GF-D8 (cell line): Measurements from ENCODE around the gene SEC24B.
A peak's percentile ranks its signal among the peaks of the same experiment; 100 is the strongest.
"Not testable (repeated sequence)": the region's sequence is repeated elsewhere in the genome, so short reads cannot be mapped to it uniquely, and the experiment has no call there.

Experiments used
- DNase-seq: peaks from one replicate; lab custom pipeline; 2025; lab: John Stamatoyannopoulos, UW

Gene SEC24B

DNA sequence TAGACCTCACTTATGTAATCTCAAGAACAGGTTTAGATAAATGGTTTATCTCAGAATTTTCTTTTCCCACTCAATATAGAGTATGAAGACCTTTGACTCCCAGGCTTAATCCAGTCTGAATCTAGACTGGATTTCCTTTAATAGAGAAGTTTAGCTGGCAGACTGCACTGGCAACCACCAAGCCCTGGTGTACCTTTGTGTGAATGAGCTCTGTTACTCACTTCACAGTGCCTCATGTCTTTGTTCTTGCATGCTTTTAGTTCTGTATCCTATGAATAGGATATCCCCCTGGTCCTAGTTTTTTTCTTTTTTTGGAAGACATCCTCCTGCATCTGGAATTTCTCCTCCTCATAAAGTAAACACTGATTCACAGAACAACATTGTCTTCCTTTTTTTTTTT, 73.3 kb downstream of the SEC24B start:
- no peak for DNase-seq

DNA sequence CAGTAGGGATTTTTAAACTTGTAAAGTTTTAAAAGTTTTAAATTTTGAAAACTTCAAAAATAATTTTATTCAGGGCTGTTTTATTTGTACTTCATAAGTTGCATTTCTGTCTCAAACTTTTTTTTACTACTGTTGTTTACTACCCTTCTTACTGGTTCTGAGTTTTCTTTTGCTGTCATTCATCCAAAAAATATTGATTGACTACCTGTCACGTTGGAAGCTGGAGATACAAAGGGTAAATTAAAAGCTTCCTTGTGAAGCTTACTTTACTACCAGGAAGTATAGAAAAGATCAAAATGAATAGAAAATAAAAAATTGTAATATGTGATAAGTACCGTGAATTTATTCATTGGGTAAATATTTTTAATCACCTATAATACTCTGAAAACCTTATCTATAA, 77.1 kb downstream of the SEC24B start:
- DNase-seq = no peak

DNA sequence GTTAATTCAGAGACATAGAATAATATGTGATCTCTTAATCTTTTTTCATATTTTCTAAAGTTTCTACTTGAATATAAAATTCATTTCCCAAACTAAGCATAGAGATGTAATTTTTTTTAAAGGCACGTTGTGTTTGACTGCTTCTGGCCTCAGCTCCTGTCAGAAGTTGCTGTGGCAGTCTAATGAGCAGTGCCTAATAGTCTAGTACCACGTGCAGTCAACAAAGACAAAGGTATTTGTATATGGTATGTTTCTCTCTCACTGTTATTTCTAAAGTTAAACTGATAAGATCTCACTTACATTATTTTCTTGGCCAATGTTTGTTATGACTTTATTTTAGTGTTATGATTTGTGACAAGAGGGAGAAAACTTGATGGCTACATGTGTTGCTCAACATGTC, 77.8 kb downstream of the SEC24B start:
- no peak for DNase-seq

DNA sequence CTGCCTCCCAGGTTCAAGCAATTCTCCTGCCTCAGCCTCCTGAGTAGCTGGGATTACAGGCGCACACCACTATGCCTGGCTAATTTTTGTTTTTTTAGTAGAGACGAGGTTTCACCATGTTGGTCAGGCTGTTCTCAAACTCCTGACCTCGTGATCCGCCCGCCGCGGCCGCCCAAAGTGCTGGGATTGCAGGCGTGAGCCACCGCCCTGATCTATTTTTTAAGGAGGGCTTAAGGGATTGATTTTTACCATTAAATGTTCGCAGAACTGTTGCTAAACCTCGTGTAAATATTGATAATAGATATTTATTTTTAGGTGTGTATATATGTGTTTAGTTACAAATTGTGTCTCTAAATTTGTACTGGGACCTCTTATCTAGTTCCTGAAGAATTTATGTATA, 79.8 kb downstream of the SEC24B start:
- not testable (repeated sequence) for DNase-seq

DNA sequence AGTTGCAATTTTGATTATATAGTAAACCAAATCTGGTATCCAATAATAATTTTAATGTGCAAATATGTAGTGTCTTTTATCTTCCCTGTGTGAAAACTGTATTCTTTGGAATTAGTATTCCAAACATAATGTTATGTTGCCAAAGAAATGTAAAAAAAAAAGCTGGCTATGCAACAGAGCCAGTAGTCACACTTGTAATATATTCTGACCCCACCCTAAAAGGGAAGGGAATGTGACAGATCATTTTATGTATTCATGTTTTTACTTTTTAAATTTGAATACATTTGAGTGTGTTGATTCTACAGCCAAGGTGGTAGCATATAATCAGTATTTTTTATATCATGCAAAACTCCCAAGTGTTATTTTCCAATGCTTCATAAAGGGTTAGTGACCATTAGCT, 98.6 kb downstream of the SEC24B start:
- no peak for DNase-seq

DNA sequence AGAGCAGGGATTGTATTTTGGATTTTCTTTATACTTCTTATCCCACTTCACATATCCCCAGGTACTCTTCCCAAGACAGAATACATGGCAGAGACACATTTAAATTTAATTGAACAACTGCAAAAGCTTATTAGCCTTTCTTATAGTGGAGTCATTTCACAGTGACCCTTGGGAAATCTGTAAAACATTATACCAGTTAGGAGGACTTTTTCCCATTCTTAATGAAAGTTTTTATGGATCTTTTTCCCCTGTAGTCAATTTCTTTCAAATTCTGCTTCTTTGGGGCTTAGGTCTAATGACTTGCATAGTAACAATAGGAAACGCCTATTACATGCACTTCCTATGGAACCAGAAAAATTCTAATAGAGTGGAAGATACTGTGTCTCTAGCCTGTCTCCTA, 111.8 kb downstream of the SEC24B start:
- DNase-seq = no peak

DNA sequence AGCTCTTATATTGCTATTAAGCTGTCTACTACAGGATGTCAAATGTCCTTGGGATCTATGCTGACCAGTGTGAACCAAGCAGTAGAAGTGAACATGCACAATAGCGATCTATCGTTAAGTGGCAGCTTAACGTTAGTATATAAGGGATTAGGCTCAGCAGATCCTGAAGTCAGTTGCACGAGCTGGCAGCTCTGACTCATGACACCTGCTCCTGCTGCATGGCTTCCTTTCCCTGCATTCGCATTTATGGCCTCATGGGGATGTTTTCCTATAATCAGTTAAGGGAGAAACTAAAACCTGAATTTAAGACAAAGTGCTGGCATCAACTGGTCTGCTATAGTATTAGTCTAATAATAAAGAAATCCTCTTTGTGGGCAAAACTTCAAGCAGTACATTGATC, 113.8 kb downstream of the SEC24B start:
- DNase-seq = no peak

DNA sequence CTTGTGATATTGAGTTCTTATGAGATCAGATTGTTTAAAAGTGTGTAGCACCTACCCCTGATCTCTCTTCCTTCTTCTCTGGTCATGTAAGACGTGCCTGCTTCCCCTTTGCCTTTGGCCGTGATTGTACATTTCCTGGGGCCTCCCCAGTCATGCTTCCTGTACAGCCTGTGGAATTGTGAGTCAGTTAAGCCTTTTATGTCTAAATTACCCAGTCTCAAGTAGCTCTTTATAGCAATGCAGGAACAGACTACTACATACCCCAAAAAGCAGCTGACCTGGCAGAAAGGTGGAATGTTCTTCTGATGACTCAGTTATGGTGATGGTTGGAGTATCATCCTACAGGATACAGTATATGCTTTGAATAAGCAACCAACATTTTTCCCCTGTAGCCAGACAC, 115.0 kb downstream of the SEC24B start:
- DNase-seq = peak; percentile 47

DNA sequence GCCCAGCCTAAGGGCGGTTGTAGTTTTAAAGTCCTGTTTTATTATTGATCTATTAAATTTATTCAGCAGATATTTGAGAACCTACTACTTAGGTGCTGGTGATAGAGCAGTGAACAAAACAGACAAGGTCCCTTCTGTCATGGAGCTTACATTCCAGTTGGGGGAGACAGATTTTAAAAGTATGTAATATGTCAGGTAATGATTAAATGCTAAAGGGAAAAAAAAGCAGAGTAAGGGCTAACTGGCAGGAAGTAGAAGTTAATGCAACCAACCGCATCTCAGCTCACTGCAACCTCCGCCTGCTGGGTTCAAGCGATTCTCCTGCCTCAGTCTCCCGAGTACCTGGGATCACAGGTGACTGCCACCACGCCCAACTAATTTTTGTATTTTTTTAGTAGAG, 118.6 kb downstream of the SEC24B start:
- no peak for DNase-seq

DNA sequence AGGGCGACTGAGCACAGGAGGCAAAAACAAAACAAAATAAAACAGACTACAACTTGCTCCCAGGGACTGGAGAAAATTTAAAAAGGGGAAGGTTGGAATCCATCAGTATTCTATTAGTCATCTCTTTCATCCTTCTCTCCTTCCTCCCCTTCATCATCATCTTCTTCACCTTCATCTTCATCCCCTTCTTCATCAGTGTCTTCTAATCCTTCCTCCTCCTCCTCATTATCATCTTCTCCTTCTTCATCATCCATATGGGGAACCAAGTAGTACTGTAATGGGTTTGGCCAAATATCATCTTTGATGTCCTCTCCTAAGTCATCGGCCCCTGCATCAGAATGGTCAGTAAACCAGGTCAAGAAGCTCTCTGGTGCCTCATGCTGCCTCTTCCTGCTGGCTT, 119.5 kb downstream of the SEC24B start:
- no peak for DNase-seq

DNA sequence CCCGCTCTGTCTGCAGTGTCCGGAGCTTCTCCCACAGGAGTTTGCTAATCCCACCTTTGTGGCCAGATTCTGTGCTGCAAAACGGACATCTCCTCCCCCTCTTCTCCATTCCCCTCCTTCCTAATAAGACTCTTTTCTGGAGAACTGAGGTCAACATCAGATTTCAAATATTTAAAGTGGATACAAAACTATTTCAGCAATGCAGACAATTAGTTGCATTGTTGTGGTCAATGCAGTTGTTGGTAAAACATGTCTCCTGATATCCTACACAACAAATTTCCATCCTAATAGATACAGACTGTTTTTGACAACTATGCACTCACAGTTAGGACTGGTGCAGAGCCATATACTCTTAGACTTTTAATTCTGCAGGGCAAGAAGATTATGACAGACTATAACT, 121.4 kb downstream of the SEC24B start:
- no peak for DNase-seq

DNA sequence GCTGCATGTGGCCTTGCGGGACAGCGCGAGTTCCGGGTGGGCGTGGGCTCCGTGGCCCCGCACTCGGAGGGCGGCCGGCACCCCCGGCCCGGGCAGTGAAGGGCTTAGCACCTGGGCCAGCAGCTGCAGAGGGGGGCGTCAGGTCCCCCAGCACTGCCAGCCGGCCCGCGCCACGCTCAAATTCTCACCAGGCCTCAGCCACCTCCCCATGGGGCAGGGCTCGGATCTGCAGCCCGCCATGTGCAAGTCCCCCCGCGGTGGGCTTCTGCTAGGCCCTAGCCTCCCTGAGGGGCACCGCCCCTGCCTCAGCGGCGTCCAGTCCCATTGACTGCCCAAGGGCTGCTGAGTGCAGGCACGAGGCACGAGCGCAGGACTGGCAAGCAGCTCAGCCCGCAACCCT, 123.8 kb downstream of the SEC24B start:
- DNase-seq = no peak

DNA sequence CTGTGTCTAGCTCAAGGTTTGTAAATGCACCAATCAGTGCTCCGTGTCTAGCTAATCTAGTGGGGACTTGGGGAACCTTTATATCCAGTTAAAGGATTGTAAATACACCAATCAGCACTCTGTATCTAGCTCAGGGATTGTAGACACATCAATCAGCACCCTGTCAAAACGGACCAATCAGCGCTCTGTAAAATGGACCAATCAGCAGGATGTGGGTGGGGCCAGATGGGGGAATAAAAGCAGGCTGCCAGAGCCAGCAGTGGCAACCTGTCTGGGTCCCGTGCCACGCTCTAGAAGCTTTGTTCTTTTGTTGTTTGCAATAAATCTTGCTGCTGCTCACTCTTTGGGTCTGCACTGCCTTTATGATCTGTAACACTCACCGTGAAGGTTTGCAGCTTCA, 124.5 kb downstream of the SEC24B start:
- not testable (repeated sequence) for DNase-seq

DNA sequence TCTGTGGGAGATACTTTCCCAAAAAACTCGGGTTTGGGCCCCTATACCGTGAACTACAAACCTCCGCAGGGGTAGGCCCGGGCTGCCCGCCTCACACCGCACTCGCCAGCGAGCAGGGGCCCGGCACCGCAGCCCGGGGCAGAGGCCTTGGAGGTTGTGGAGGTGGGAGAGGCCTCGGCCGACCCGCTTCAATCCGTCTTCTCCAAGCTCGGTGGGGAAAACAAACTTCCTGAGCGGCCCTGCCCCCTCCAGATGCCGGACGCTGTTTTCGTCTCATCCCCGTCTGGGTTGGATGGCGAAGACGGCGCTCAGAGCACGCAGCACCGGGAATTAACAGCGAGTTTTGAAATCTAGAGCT, 126.0 kb downstream of the SEC24B start:
- DNase-seq = no peak

DNA sequence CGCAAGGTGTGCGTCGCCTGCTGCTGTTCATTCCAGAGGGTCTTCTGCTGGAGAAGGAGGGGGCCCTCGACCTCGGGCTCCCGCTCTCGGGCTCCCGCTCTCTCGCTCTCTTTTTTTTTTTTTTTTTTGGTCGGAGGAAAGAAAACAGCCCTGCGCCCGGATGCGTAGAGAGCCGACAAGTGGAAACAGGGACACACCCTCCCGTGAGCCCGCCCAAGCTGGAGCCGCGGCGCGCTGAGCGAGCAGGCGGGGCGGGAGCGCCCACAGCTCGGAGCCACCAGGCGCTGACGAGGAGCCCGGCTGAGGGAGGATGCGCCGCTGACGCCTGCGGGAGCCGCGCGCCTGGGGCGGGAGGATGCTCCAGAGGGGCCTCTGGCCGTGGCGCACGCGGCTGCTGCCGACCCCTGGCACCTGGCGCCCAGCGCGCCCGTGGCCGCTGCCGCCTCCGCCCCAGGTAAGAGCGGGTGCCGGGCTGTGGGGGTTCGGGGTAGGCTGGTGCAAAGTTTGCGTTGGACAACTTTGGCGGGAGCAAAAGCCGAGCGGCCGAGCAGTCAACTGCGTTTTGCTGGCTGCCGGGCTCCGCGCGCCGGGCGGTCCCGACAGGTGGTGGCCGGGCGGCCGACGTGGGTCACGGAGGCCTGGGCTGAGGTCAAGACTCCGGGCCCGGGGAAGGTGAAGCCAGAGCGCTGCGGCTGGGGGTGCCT, 126.5 kb downstream of the SEC24B start, which contains the start of gene MCUB:
Gene MCUB, plus strand, starts transcription at position 264 of the 704 bp plus-strand sequence. Its CDS starts 92 bp downstream, at position 356.
- DNase-seq = no peak

DNA sequence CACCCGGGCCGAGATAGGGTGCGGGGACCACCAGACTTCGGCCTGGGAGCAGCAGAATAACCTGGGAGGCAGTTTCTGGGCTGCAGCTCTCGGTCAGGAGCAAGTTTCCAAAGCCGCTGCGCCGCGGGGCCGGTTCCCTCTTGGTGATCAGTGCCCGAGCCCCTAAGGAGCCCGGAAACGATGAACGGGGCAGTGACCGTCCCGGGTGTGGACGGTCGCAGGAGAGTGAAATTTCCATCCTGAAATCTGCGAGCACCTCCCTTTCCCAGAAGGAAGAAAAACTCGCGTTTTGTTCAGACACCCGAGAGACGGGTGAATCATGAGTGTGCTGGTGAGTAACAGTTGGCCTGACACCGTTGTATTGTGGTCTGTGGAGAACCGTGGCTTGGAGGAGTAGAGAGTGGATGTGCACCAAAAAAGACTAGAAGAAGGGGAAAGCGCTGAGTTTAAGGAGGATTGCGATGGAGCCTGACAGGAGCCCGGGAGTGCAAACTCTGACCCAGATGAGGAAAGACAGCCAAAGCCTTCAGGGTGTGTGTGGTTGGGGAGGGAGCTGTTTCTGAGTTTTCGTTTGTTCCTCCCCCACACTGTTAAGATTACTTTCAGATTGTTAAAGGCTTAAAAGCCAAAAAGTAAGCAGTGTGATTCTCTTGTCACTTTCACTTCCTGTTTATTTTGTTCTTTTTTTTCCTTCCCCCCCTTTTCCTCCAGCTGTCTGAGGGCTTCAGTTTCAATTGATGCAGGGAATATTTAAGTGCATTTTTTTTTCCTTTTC, 127.3 kb downstream of the SEC24B start:
- DNase-seq = no peak

DNA sequence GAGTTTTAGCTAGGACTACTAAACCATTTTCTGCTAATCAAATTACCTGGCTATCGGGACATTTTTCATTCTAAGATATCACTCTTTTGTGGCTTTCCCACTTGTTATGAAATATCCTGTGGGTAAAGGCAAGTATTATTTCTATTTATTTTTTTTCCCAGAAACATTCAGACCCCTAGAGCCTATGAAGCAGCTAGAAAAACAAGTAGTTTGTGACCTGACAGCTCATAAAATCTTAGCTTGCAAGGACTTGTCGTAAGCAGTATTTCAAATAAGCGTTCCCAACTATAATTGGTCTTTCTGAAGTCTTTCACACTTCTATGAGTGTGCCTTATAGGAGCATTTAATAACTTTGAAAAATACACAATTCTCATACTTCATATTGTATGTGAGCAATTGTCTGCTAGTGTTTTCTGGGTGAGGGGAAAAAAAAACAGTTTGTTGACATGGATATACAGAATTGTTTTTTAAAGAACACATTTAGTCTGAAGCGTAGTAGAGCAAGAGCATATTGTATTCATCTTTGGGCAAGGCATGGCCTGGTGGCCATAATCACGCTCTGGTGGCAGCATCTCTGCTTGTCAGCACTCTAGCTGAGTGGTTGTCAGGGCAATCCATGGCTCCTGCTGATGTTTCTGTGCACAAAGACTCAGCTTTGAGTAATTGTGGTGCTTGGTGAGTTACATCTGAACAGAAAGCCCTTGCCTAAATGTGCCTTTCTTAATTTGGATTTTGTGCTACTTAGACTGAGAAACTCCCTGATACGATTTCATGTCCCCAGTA, 129.0 kb downstream of the SEC24B start:
- no peak for DNase-seq

DNA sequence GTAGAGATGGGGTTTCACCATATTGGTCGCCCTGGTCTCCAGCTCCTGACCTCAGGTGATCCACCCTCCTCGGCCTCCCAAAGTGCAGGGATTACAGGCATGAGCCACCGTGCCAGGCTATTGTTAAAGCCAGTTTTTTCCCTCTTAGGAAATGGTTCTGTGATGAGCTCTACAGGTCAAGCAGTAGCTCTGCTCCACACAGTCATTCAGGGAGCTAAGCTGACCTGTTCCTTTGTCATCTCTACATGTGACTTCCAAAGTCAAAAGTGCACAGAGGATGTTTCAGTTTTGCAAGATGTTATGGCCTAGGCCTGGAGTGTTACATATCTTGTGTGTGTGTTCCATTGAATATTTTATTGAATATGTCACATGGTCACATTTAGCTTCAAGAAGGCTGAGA, 137.9 kb downstream of the SEC24B start:
- no peak for DNase-seq

DNA sequence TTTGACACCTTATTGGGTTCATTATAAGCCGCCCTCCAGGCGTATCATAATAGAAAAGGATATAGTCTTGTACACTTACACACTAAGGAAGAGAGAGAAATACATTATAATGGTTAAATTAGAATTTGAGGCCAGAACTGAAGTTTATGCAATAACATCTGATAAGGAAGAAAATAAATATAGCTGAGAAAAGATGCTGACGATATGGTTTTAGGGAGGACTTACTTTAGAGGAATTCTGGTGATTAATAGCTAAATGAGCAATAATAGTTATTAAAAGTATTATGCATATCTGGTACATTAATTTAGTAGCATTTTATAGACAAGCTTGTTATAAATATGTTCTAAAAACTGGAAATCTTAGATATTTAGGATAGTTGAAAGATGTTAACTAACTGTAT, 138.5 kb downstream of the SEC24B start:
- no peak for DNase-seq

DNA sequence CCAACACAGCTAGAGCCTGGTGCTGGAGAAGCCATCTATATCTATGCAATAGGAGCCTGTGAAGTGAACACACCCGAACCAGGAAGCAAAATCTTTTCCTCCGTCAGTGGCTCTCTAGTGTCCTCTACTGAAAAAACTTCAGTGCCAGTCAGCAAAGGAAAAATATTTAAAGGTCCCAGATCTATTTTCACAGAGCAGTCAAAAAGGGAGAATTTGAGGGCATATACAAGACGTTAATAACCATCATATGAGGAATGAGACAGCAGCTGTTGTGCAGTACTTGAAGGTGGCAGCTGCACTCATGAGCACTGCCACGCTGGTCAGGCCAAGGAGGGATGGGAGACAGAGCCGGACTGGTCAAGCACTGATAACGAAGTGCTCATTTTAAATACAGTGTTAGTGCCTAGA, 140.8 kb downstream of the SEC24B start:
- DNase-seq = peak; percentile 38

DNA sequence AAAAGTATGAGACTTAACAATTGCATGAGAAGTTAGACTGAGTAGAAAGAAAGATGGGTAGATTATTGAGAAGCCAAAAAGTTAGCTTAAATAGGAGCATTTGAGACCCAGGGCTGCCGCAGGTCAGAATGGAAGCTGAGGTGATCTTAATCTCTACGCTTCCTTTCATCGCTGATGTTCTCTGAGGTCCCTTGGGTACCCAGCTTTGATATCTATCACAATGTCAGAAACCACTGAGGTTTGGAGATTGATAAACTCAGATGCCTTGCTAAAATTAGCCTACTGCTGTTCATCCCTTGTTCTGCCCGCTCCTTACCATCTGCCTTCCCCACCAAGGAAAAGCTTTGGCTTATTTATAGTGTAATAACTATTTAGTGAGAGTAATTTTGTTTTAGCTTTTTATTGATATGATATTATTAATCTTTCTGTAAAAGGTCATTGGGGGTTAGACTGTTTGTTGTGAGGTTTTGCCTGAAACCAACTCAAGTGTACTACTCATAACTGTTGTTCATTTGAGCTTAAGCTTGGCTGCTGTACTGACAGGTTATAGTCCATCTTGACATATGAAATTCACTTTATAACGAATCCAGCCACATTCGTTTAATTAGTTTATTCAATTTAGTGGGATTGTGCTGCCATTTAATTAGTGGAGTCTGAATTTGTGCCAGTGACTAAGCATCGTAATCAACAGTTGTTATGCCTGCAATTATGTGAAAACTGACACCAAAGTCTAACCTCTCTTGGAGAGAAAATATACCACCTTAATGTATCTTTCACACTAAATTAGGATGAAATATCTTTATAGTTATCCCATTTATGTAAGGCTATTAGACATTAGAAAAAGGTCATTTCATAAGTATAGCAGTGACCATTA, 141.6 kb downstream of the SEC24B start:
- DNase-seq = no peak

DNA sequence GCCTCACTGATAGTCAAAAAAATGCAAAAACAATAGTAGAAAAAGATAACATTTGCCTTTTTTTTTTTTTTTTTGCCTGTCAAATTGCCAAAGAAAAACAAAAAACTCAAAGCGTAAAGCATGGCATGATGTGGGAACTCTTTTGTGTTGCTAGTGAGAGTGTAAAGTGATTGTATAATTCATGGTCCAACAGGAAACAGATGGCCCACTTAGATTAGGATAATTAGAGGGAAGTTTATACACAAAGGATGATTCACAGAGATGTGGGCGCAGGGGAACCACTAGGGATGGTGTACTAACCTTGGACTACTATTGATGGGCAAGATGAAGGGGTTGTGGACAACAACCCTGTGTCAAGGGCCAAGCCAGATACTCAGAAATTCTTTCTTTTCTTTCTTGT, 142.8 kb downstream of the SEC24B start:
- DNase-seq = no peak
